T-cell (primary cell): ENCODE measurements around the gene PCARE. TPM values are rescaled to one million over a fixed set of nuclear protein-coding genes. Genes with fewer than 3 reads are reported as not detected.

Experiments
- ATAC-seq, 4 experiments: fragments of 200-7000 bp in 3 of 4; fragments of 150-1000 bp in 1 of 4; cut with Tn5 transposase; replicated peaks in 1 of 4; 1 replicate in 3 of 4; 2 replicates in 1 of 4; pipeline ENCODE4 v1.10.0; 2021; ENCODE audit warnings: moderate library complexity in 3 of 4, mild to moderate bottlenecking in 2 of 4, moderate number of reproducible peaks in 1 of 4
- CTCF ChIA-PET, 2 donors: fragments of 300-600 bp; sonication (Branson Sonifier 250); formaldehyde crosslinking; loops; one replicate each; lab custom pipeline; 2022; ENCODE audit warnings: antibody characterized with exemption in 2 of 2; lab: Charles Lee
- POLR2A ChIA-PET, 2 donors: fragments of 300-600 bp; sonication (Branson Sonifier 250); formaldehyde crosslinking; loops; one replicate each; lab custom pipeline; 2022; ENCODE audit warnings: antibody characterized with exemption in 2 of 2; lab: Charles Lee
- DNase-seq, 35 experiments: peaks; one replicate each; pipeline versions ENCODE4 v3.0.0 to v3.0.0-alpha.2; 2013 to 2023
- H3K27ac ChIP-seq: one replicate; pipeline ENCODE4 v1.5.1; 2013; ENCODE audit warnings: low read length
- H3K27me3 ChIP-seq, 2 experiments: replicated peaks in 1 of 2; 1 replicate in 1 of 2; 2 replicates in 1 of 2; pipeline versions ENCODE4 v1.6.1 to v1.7.0; 2013; ENCODE audit warnings: low read length in 1 of 2, mixed read lengths in 1 of 2; ENCODE audit not compliant: control insufficient read depth in 2 of 2, insufficient read depth in 2 of 2; ENCODE audit errors: extremely low read depth in 1 of 2
- H3K36me3 ChIP-seq, 2 donors: 1 replicate in 1 of 2; 2 replicates in 1 of 2; pipeline versions ENCODE4 v1.6.1 to v1.7.0; 2013; ENCODE audit warnings: low read length in 1 of 2; ENCODE audit not compliant: control insufficient read depth in 2 of 2, insufficient read depth in 1 of 2; ENCODE audit errors: extremely low read depth in 1 of 2
- H3K4me1 ChIP-seq, 2 experiments: 1 replicate in 1 of 2; 2 replicates in 1 of 2; pipeline versions ENCODE4 v1.6.1 to v1.7.0; 2013; ENCODE audit warnings: low read length in 2 of 2, mixed read lengths in 1 of 2; ENCODE audit not compliant: insufficient read depth in 2 of 2, control insufficient read depth in 1 of 2; ENCODE audit errors: extremely low read depth in 1 of 2
- H3K4me3 ChIP-seq, 2 donors: 1 replicate in 1 of 2; 2 replicates in 1 of 2; pipeline versions ENCODE4 v1.5.1 to v1.7.0; 2013; ENCODE audit warnings: mild to moderate bottlenecking in 2 of 2, low read length in 1 of 2, moderate library complexity in 1 of 2; ENCODE audit not compliant: control insufficient read depth in 1 of 2; ENCODE audit errors: extremely low read depth in 1 of 2
- H3K9me3 ChIP-seq: 2 replicates; pipeline ENCODE4 v1.7.0; 2013
- H3K27ac Mint-ChIP-seq, 2 donors: one replicate each; pipeline ENCODE4 v1.8.0; 2020 to 2021; ENCODE audit warnings: mild to moderate bottlenecking in 2 of 2, mixed read lengths in 2 of 2
- H3K27me3 Mint-ChIP-seq, 2 donors: one replicate each; pipeline ENCODE4 v1.8.0; 2021 to 2022; ENCODE audit warnings: mixed read lengths in 2 of 2
- H3K36me3 Mint-ChIP-seq: one replicate; pipeline ENCODE4 v1.8.0; 2021; ENCODE audit warnings: mixed read lengths
- H3K4me1 Mint-ChIP-seq, 3 donors: one replicate each; pipeline ENCODE4 v1.8.0; 2020 to 2022; ENCODE audit warnings: mixed read lengths in 3 of 3, mild to moderate bottlenecking in 1 of 3
- H3K4me3 Mint-ChIP-seq, 3 donors: one replicate each; pipeline ENCODE4 v1.8.0; 2020 to 2022; ENCODE audit warnings: mild to moderate bottlenecking in 3 of 3, mixed read lengths in 3 of 3, moderate library complexity in 3 of 3
- H3K9me3 Mint-ChIP-seq, 3 donors: one replicate each; pipeline ENCODE4 v1.8.0; 2020 to 2022; ENCODE audit warnings: mixed read lengths in 3 of 3
- WGBS: methylation state at CpG from one replicate; pipeline ENCODE4 v1.1.5; 2013; ENCODE audit warnings: missing lambda C conversion rate; ENCODE audit not compliant: insufficient coverage; 5-methylcytosine and 5-hydroxymethylcytosine counted together
- total RNA-seq, 35 experiments: library from RNA in 6 of 35; stranded (reverse) in 6 of 35; fragments of 120-200 nt in 1 of 35; gene quantifications; one replicate each; pipeline versions ENCODE4 v1.2.1 to v1.2.4 and lab custom pipeline; 2013 to 2026

PCARE gene
- total RNA-seq, 5 donors from 2014 or later (not counting 1 experiment from before 2014, with no cell fraction given): not detected

DNA sequence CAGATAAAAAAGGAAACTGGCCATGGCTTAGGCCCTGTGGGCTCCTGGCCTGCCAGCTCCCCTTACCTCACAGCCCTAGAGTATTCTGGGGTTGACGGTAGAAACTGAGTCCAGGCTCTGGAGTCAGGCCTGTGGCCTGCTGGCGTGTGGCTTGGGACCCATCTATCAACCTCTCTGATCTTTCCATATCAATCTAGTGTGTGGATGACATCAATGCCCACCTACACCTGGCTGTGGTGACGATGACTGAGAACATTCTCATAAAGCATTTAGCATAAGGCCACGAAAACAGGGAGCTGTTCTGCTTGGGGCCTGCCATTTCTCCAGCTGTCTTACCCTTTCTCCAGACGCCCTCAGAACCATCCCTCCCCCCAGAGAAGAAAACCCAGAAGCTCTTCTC lies 17.9 kb downstream of the PCARE start:
- Histone ChIP-seq H3K27ac (no peak overlapping the region), H3K27me3 (no peaks in the 10 kb centered on the region), H3K9me3 (no peaks in the 10 kb centered on the region), H3K36me3 (peaks cover 0 to 1% of the 10 kb centered on the region in 2 donors), H3K4me3 (no peak overlapping the region), H3K4me1 (no peaks in the 10 kb centered on the region)
- no peak for ATAC-seq
- ChIA-PET POLR2A (interaction anchor here in 1 of 2 donors (0.6 kb wide), 1 partner anchor 64 kb away, joined by 3 read pairs; no protein-coding TSS in a partner anchor), CTCF (no interaction called here)
- Mint-ChIP-seq H3K27me3 (no peaks in the 10 kb centered on the region), H3K4me3 (no peak overlapping the region), H3K9me3 (no peaks in the 10 kb centered on the region), H3K36me3 (peaks cover 6% of the 10 kb centered on the region), H3K4me1 (peaks cover 6 to 11% (median 9%) of the 10 kb centered on the region in 3 donors), H3K27ac (no peak overlapping the region)
- WGBS: 100% methylated on average over 1 of the region's 5 CpGs
- no peak for DNase-seq

- no peak overlapping the region for H3K27ac Mint-ChIP-seq
- H3K9me3 Mint-ChIP-seq: no peaks in the 10 kb centered on the region
- Histone ChIP-seq H3K36me3 (peaks cover 0 to 2% of the 10 kb centered on the region in 2 donors), H3K9me3 (no peaks in the 10 kb centered on the region), H3K4me3 (no peak overlapping the region), H3K27ac (no peak overlapping the region), H3K4me1 (no peaks in the 10 kb centered on the region), H3K27me3 (no peaks in the 10 kb centered on the region)
- CTCF ChIA-PET: no interaction called here
- H3K4me3 Mint-ChIP-seq: no peak overlapping the region
- POLR2A ChIA-PET: interaction anchor here in 1 of 2 donors (0.6 kb wide), 1 partner anchor 63 kb away, joined by 3 read pairs; no protein-coding TSS in a partner anchor
- peaks cover 6 to 11% (median 9%) of the 10 kb centered on the region in 3 donors for H3K4me1 Mint-ChIP-seq
- no peak for ATAC-seq
- DNase-seq: no peak
- H3K36me3 Mint-ChIP-seq: peaks cover 6% of the 10 kb centered on the region
- WGBS: no CpG with 5 or more reads among the region's 1 CpG
- H3K27me3 Mint-ChIP-seq: no peaks in the 10 kb centered on the region
Measured at GRCh38 chr2:29055601-29056000, 18.7 kb downstream of the PCARE start.

DNA sequence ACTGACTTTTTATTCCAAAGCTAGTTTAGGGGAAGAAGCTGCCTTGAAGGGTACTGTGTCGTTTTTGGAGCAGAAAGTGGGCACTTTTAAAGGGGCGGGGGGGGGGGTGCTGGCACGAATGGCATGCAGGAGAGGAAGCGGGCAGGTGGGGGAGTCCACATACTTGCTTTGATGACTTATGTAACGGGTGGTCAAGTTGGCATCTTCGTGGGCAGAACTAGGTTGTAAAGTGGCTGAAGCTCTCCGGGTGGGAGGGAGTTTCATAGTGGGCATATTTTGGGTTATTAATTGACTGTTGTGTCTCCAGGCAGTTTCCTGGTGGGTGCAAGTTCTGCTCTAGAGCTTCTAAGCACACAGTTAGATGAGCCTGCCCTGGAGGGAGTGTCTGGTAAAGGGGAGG lies 19.9 kb downstream of the PCARE start:
- Histone ChIP-seq H3K36me3 (peaks cover 0 to 2% of the 10 kb centered on the region in 2 donors), H3K27ac (no peak overlapping the region), H3K27me3 (no peaks in the 10 kb centered on the region), H3K4me3 (no peak overlapping the region), H3K4me1 (no peaks in the 10 kb centered on the region), H3K9me3 (no peaks in the 10 kb centered on the region)
- Mint-ChIP-seq H3K4me1 (peaks cover 0 to 3% (median 1%) of the 10 kb centered on the region in 3 donors), H3K27ac (no peak overlapping the region), H3K9me3 (no peaks in the 10 kb centered on the region), H3K27me3 (no peaks in the 10 kb centered on the region), H3K36me3 (peaks cover 6% of the 10 kb centered on the region), H3K4me3 (no peak overlapping the region)
- DNase-seq (no peak), ATAC-seq (no peak)
- POLR2A ChIA-PET: interaction anchor here in 1 of 2 donors (0.6 kb wide), 1 partner anchor 42 kb away, joined by 3 read pairs; no protein-coding TSS in a partner anchor
- CTCF ChIA-PET: no interaction called here
- 85% methylated on average over 4 of the region's 7 CpGs for WGBS

DNA sequence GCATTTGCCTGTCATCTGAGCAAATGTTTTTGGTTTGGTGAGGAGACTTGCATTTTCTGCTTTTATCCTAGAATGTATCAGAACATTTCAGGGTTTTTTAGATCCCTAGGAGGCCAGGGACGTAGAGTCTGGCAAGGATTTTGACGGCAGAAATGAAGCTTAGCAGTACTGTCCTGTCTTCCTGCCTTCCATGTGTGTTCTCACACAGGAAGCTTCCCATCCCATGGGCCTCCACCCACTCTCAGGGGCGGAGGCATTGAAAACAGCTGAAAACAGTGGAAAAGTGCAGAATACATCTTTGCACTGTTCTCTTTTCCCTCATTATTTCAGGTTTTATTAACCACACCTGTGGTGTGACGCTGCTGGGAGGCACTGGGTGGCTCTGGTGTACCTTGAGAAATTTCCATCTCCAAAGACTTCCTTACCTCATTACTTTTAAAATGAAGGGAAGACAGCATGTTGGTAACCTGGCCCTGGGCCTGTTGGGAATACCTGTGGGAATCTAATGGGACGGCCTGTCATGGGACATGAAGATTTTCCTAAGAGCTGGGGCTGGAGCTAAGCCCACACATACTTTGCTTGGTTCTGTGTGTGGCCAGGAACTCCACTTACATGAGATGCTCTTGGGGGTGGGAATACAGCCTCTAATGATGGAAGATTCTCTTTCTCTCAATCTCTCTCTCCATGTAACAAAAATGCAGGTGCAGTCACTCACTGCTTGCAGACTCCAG lies 20.5 kb downstream of the PCARE start:
- DNase-seq (no peak), ATAC-seq (no peak)
- ChIA-PET POLR2A (no interaction called here), CTCF (no interaction called here)
- H3K27ac Mint-ChIP-seq: no peak overlapping the region
- no peak overlapping the region for H3K4me3 Mint-ChIP-seq
- H3K27ac ChIP-seq: no peak overlapping the region
- H3K36me3 Mint-ChIP-seq: peaks cover 6% of the 10 kb centered on the region
- no peaks in the 10 kb centered on the region for H3K27me3 ChIP-seq
- no peaks in the 10 kb centered on the region for H3K27me3 Mint-ChIP-seq
- no peak overlapping the region for H3K4me3 ChIP-seq
- no peaks in the 10 kb centered on the region for H3K9me3 Mint-ChIP-seq
- no peaks in the 10 kb centered on the region for H3K4me1 ChIP-seq
- peaks cover 0 to 2% of the 10 kb centered on the region in 2 donors for H3K36me3 ChIP-seq
- no peaks in the 10 kb centered on the region for H3K9me3 ChIP-seq
- no peaks in the 10 kb centered on the region for H3K4me1 Mint-ChIP-seq
- 100% methylated on average over 2 of the region's 5 CpGs for WGBS

DNA sequence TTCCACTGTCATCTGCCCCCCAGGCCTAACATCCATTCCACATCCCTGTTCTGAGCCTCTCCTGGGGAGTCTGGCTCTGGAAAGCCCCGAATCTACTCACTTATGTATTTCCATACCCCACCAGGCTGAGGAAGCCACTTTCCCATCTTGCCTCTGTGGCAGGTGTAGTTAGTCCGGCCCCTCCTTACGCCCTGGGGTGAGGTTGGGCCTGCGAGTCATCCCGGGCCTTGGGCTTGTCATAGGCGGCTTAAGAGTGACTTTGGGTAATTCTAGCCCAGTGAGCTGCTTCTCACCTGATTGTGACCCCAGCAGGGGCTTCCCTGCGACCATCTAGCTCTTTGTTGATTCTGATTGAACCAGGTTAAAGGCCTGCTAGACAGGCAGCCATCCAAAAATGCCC lies 21.1 kb downstream of the PCARE start:
- ChIA-PET CTCF (no interaction called here), POLR2A (no interaction called here)
- H3K27ac Mint-ChIP-seq: no peak overlapping the region
- no peaks in the 10 kb centered on the region for H3K9me3 Mint-ChIP-seq
- no peaks in the 10 kb centered on the region for H3K27me3 Mint-ChIP-seq
- ATAC-seq (no peak), DNase-seq (no peak)
- Histone ChIP-seq H3K4me3 (no peak overlapping the region), H3K4me1 (no peaks in the 10 kb centered on the region), H3K9me3 (no peaks in the 10 kb centered on the region), H3K36me3 (peaks cover 0 to 2% of the 10 kb centered on the region in 2 donors), H3K27ac (no peak overlapping the region), H3K27me3 (no peaks in the 10 kb centered on the region)
- 95% methylated on average over 4 of the region's 7 CpGs for WGBS
- no peaks in the 10 kb centered on the region for H3K4me1 Mint-ChIP-seq
- peaks cover 6% of the 10 kb centered on the region for H3K36me3 Mint-ChIP-seq
- H3K4me3 Mint-ChIP-seq: no peak overlapping the region

GRCh38 chr2:29052807-29053206 lies 21.5 kb downstream of the PCARE start:
- Histone ChIP-seq H3K4me1 (no peaks in the 10 kb centered on the region), H3K36me3 (peaks cover 0 to 2% of the 10 kb centered on the region in 2 donors), H3K4me3 (no peak overlapping the region), H3K9me3 (no peaks in the 10 kb centered on the region), H3K27ac (no peak overlapping the region), H3K27me3 (no peaks in the 10 kb centered on the region)
- Mint-ChIP-seq H3K36me3 (peaks cover 6% of the 10 kb centered on the region), H3K4me1 (no peaks in the 10 kb centered on the region), H3K27me3 (no peaks in the 10 kb centered on the region), H3K27ac (no peak overlapping the region), H3K4me3 (no peak overlapping the region), H3K9me3 (no peaks in the 10 kb centered on the region)
- DNase-seq: no peak
- CTCF ChIA-PET: no interaction called here
- no peak for ATAC-seq
- 100% methylated on average over 6 of the region's 6 CpGs for WGBS
- POLR2A ChIA-PET: no interaction called here
